ENCODE data around the gene TUBB2A. TPM values are rescaled to one million over a fixed set of nuclear protein-coding genes. Genes with fewer than 3 reads are reported as not detected.

TUBB2A gene
- total and polyA plus RNA-seq, 2 of the 4 experiments (the other 2 are of a cell fraction) = 164 to 264 TPM

- Histone ChIP-seq H3K4ac (ENCODE audit: low read depth, low read length) (no peak overlapping the region), H4K8ac (ENCODE audit: low read depth in 2 of 2, low read length in 2 of 2) (peak overlapping the region in 1 of 2 experiments; percentile 17; a peak in 1 of 4 replicates), H2BK15ac (ENCODE audit: low read depth, low read length) (no peak overlapping the region), H4K91ac (ENCODE audit: insufficient read depth, low read depth, low read length) (no peak overlapping the region), H3K9ac (ENCODE audit: low read depth, low read length) (no peak overlapping the region), H3K4me2 (ENCODE audit: low read depth, low read length) (no peak overlapping the region), H3K9me1 (ENCODE audit: insufficient read depth, low read length) (peaks cover 5% of the 10 kb centered on the region; the same call in 1 of the 2 replicates), H3K14ac (replicated peaks; ENCODE audit: low read depth, low read length) (peak overlapping the region; percentile 56), H2AFZ (replicated peaks; ENCODE audit: low read length, poor library complexity) (no peak overlapping the region), H3K4me1 (ENCODE audit: control insufficient read depth, insufficient read depth, low read length) (peaks cover 2% of the 10 kb centered on the region), H2AK5ac (ENCODE audit: low read depth, low read length) (no peak overlapping the region), H3K23ac (ENCODE audit: low read depth, low read length) (no peak overlapping the region), H2BK120ac (ENCODE audit: low read depth, low read length) (no peak overlapping the region), H3K36me3 (ENCODE audit: control insufficient read depth, insufficient read depth, low read length) (no peaks in the 10 kb centered on the region), H3K4me3 (ENCODE audit: insufficient read depth, low read depth, low read length) (no peak overlapping the region), H3K27ac (ENCODE audit: insufficient read depth, low read length) (no peak overlapping the region), H2AK9ac (replicated peaks; ENCODE audit: low read depth, low read length, poor library complexity) (peak overlapping the region; percentile 19), H3K79me1 (ENCODE audit: low read depth in 1 of 2, low read length in 2 of 2) (peaks cover 0 to 5% of the 10 kb centered on the region in 2 experiments; a peak in 1 of 4 replicates), H4K20me1 (ENCODE audit: insufficient read depth, low read length) (no peaks in the 10 kb centered on the region), H3K56ac (ENCODE audit: extremely low read depth, insufficient read depth, low read length) (no peak overlapping the region), H2BK20ac (ENCODE audit: low read depth, low read length) (no peak overlapping the region), H3K9me3 (ENCODE audit: control insufficient read depth, insufficient read depth, low read length) (no peaks in the 10 kb centered on the region), H3K27me3 (ENCODE audit: control insufficient read depth, insufficient read depth, low read length) (no peaks in the 10 kb centered on the region), H3K18ac (ENCODE audit: low read depth, low read length) (peak overlapping the region; percentile 24; the same call in 1 of the 2 replicates), H2BK5ac (ENCODE audit: low read depth, low read length, poor library complexity, severe bottlenecking) (no peak overlapping the region), H4K5ac (ENCODE audit: low read depth, low read length) (no peak overlapping the region; the same call in 1 of the 2 replicates)
- in situ Hi-C loops (cut with MboI; ENCODE audit: low sequenced_read_pairs) = no loop called here
- dilution Hi-C loops (cut with HindIII; ENCODE audit: low sequenced_read_pairs, unreplicated experiment) = no loop called here
- ChIA-PET CTCF (no interaction called here), POLR2A (ENCODE audit: unreplicated experiment) (no interaction called here)
- ATAC-seq (ENCODE audit: low read depth) (no peak), DNase-seq (peak; percentile 32)
- no CpG with 5 or more reads among the region's 7 CpGs for WGBS, 2 experiments (ENCODE audit: extremely low coverage in 2 of 2, insufficient read length in 1 of 2)
- BruUV-seq (replicated peaks) = no TSS peak
- intact Hi-C loops (cut with micrococcal nuclease) = no loop called here
- TF ChIP-seq CEBPB (IDR thresholded peaks at IDR 0.05; ENCODE audit: low read depth, low read length) = peak; percentile 70
- no peak for TF ChIP-seq ELK1 (IDR thresholded peaks at IDR 0.05; ENCODE audit: borderline replicate concordance, low read depth, low read length)
Measured at GRCh38 chr6:3165631-3166534, 8.5 kb upstream of the TUBB2A start.

Data from IMR-90 (cell line).